Vagina (tissue), 2 donors: Measurements from ENCODE around the gene IQSEC1.

ENCODE experiments used
- CTCF ChIP-seq, 3 experiments: fragments of 450-650 bp in 2 of 3; fragments of 200-600 bp in 1 of 3; sonication (generic) in 1 of 3; IDR thresholded peaks; one replicate each; pipeline ENCODE4 v1.5.1; 2017 to 2019; ENCODE audit warnings: antibody characterized with exemption in 3 of 3, mild to moderate bottlenecking in 2 of 3, moderate library complexity in 2 of 3
- POLR2A ChIP-seq, 2 donors: fragments of 450-650 bp; IDR thresholded peaks; one replicate each; pipeline ENCODE4 v1.6.1; 2017; ENCODE audit warnings: antibody characterized with exemption in 2 of 2, mild to moderate bottlenecking in 2 of 2, moderate library complexity in 2 of 2

GRCh38 chr3:13054341-13055285 lies 18.6 kb downstream of the IQSEC1 start:
- TF ChIP-seq POLR2A (IDR thresholded peaks at IDR 0.05) = no peak
- TF ChIP-seq CTCF (IDR thresholded peaks at IDR 0.05) = no peak
